H1 (cell line): ENCODE results near the gene APOL3. TPM values are rescaled to one million over a fixed set of nuclear protein-coding genes. Genes with fewer than 3 reads are reported as not detected.

Source experiments
- CBX8 ChIP-seq: fragments of 300-800, 300-1000 bp; sonication (generic); IDR thresholded peaks from 2 replicates; pipeline ENCODE4 v1.7.1; 2016; ENCODE audit warnings: low read depth, low read length, borderline replicate concordance
- NANOG ChIP-seq: IDR thresholded peaks from 2 replicates; pipeline ENCODE4 v1.6.1; 2011; ENCODE audit warnings: low read length, low read depth, mild to moderate bottlenecking, inconsistent platforms; ENCODE audit not compliant: insufficient read depth, poor library complexity, severe bottlenecking
- RFX5 ChIP-seq: IDR thresholded peaks from 2 replicates; pipeline ENCODE4 v1.6.1; 2011; ENCODE audit warnings: low read depth, low read length, improper control_type of control experiment, borderline replicate concordance
- ZNF274 ChIP-seq: IDR thresholded peaks from 2 replicates; pipeline ENCODE4 v1.7.0; 2012; ENCODE audit warnings: low read length, borderline replicate concordance; ENCODE audit errors: extremely low read depth
- polyA plus RNA-seq, 7 experiments: library from polyadenylated mRNA; depleted of rRNA in 3 of 7; stranded (reverse) in 5 of 7; unstranded in 2 of 7; fragments of >200 nt in 5 of 7; fragments of 200-250 nt in 2 of 7; gene quantifications; 1 replicate in 5 of 7; 2 replicates in 1 of 7; 4 replicates in 1 of 7; pipeline versions ENCODE4 v1.2.1 to v1.2.3, GENCODE V29; 2011 to 2013; ENCODE audit warnings: missing spikeins in 2 of 7, mixed read lengths in 2 of 7
- total RNA-seq: library from RNA; stranded (reverse); fragmentation: NEBNext Ultra II Directional; extraction: Animal tissue kit (Norgen Biotek cat#: 25700); gene quantifications from 2 replicates; pipeline ENCODE4 v1.2.1, GENCODE V29; 2021

Gene APOL3
- total and polyA plus RNA-seq, 2 of the 8 experiments (the other 6 are each of a cell fraction or from before 2014, with no cell fraction given), result 0.12 TPM; not detected in 1

GRCh38 chr22:36208162-36208765 is 47.7 kb upstream of the APOL3 start (continued):
- TF ChIP-seq RFX5, result no peak
- TF ChIP-seq ZNF274, result no peak
- TF ChIP-seq CBX8, result no peak
- no peak for TF ChIP-seq NANOG
